ENCODE data around the gene SEPTIN5. TPM values are rescaled to one million over a fixed set of nuclear protein-coding genes. Genes with fewer than 3 reads are reported as not detected.

Gene SEPTIN5
- total and polyA plus RNA-seq, 9 of the 15 experiments (the other 6 are each of a cell fraction or from before 2014, with no cell fraction given): 0.03 to 195 (median 119) TPM

GRCh38 chr22:19723983-19724827 lies 9.9 kb downstream of the SEPTIN5 start (continued):
- TF ChIP-seq HDAC1 (IDR thresholded peaks at IDR 0.05): no peak
- no peak for TF ChIP-seq ZNF212 (CRISPR knock-in tag; IDR thresholded peaks at IDR 0.05)
- peak; percentile 52 for TF ChIP-seq NEUROD1 (IDR thresholded peaks at IDR 0.05; ENCODE audit: borderline replicate concordance, low read depth, low read length, partially characterized antibody)
- peak; percentile 72 for TF ChIP-seq EP300 (IDR thresholded peaks at IDR 0.05; ENCODE audit: low read length)
- no peak for TF ChIP-seq ZNF780A (CRISPR knock-in tag; IDR thresholded peaks at IDR 0.05)
- TF ChIP-seq HDAC3 (IDR thresholded peaks at IDR 0.05; ENCODE audit: borderline replicate concordance, partially characterized antibody): no peak
- no peak for TF ChIP-seq ATF3 (IDR thresholded peaks at IDR 0.05)
- TF ChIP-seq ATF3 (CRISPR knock-in tag; conservative IDR thresholded peaks at IDR 0.05): peak; percentile 25; the same call in 1 of the 2 replicates
- no peak for TF ChIP-seq SREBF2 (CRISPR knock-in tag; IDR thresholded peaks at IDR 0.05)
- no peak for TF ChIP-seq SP1 (CRISPR knock-in tag; IDR thresholded peaks at IDR 0.05)
- no peak for TF ChIP-seq ZNF57 (CRISPR knock-in tag; IDR thresholded peaks at IDR 0.05)
- TF ChIP-seq PHB2 (IDR thresholded peaks at IDR 0.05; ENCODE audit: low read depth): 0 out of 2 replicates have a peak, but pooled peaks have one; percentile 47
- TF ChIP-seq ARID4B (CRISPR knock-in tag; IDR thresholded peaks at IDR 0.05): no peak
- TF ChIP-seq SUPT5H (IDR thresholded peaks at IDR 0.05): no peak
- TF ChIP-seq ZNF253 (CRISPR knock-in tag; conservative IDR thresholded peaks at IDR 0.05): no peak
- no peak for TF ChIP-seq NFIC (IDR thresholded peaks at IDR 0.05)
- no peak for TF ChIP-seq GABPB1 (CRISPR knock-in tag; IDR thresholded peaks at IDR 0.05)
- no peak for TF ChIP-seq ZSCAN29 (IDR thresholded peaks at IDR 0.05)
- no peak for TF ChIP-seq MXD1 (CRISPR knock-in tag; IDR thresholded peaks at IDR 0.05; ENCODE audit: borderline replicate concordance, poor library complexity, severe bottlenecking)
- TF ChIP-seq ZNF766 (CRISPR knock-in tag; conservative IDR thresholded peaks at IDR 0.05): no peak
- TF ChIP-seq TRIM28 (IDR thresholded peaks at IDR 0.05): no peak; the same call in 1 of the 2 replicates
- TF ChIP-seq PHF8 (IDR thresholded peaks at IDR 0.05; ENCODE audit: borderline replicate concordance, low read length): peak; percentile 43; the same call in 1 of the 2 replicates
- TF ChIP-seq RBM25 (IDR thresholded peaks at IDR 0.05; ENCODE audit: low read depth, low read length, severe bottlenecking): no peak
- TF ChIP-seq KLF6 (CRISPR knock-in tag; IDR thresholded peaks at IDR 0.05; ENCODE audit: borderline replicate concordance): no peak
- no peak for TF ChIP-seq MAFF (IDR thresholded peaks at IDR 0.05; ENCODE audit: low read length)
- TF ChIP-seq CC2D1A (IDR thresholded peaks at IDR 0.05): no peak
